Activated naive CD8-positive, alpha-beta T cell treated with anti-CD3 and anti-CD28 coated beads for 36 hours (primary cell): ENCODE measurements around the gene SLC7A7. TPM values are rescaled to one million over a fixed set of nuclear protein-coding genes. Genes with fewer than 3 reads are reported as not detected.
"Not testable (repeated sequence)": the region's sequence is repeated elsewhere in the genome, so short reads cannot be mapped to it uniquely, and the experiment has no call there.

ENCODE experiments used
- DNase-seq: peaks from one replicate; pipeline ENCODE4 v3.0.0; 2021
- H3K27ac Mint-ChIP-seq: one replicate; pipeline ENCODE4 v1.8.0; 2022; ENCODE audit warnings: mild to moderate bottlenecking, moderate library complexity, mixed read lengths
- H3K27me3 Mint-ChIP-seq: one replicate; pipeline ENCODE4 v1.8.0; 2022; ENCODE audit warnings: mild to moderate bottlenecking, mixed read lengths
- H3K36me3 Mint-ChIP-seq: one replicate; pipeline ENCODE4 v1.8.0; 2021; ENCODE audit warnings: mild to moderate bottlenecking, mixed read lengths
- H3K4me1 Mint-ChIP-seq: one replicate; pipeline ENCODE4 v1.8.0; 2021; ENCODE audit warnings: mixed read lengths
- H3K4me3 Mint-ChIP-seq: one replicate; pipeline ENCODE4 v1.8.0; 2022; ENCODE audit warnings: mild to moderate bottlenecking, moderate library complexity, mixed read lengths
- H3K9me3 Mint-ChIP-seq: one replicate; pipeline ENCODE4 v1.8.0; 2022; ENCODE audit warnings: mixed read lengths
- total RNA-seq, 2 experiments: library from RNA; stranded (reverse); gene quantifications; one replicate each; pipeline ENCODE4 v1.2.3, GENCODE V29; 2021

The SLC7A7 gene
- total RNA-seq, 2 experiments from 2014 or later = 0.56 to 1.0 TPM

DNA sequence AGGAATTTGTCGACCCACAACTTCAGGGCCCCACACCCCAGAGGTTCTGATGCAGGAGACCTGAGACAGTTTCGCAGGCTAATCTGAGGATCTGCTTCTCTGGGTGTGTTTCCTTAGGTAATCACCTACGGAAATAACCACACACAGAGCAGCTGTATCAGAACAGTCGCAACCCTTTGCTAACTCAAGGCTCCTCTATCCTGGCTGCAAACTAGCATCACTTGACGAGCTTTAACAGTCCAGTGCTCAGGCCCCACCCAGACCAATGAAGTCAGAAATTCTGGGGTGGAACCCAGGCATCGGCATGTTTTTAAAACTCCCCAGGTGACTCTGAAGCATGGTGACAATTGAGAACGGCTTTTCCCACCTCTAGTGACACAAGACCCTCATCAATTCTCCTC lies 20.7 kb downstream of the SLC7A7 start:
- H3K4me1 Mint-ChIP-seq = peaks cover 11% of the 10 kb centered on the region
- H3K9me3 Mint-ChIP-seq = no peaks in the 10 kb centered on the region
- no peaks in the 10 kb centered on the region for H3K36me3 Mint-ChIP-seq
- H3K4me3 Mint-ChIP-seq = no peak overlapping the region
- H3K27me3 Mint-ChIP-seq = peaks cover 7% of the 10 kb centered on the region
- no peak overlapping the region for H3K27ac Mint-ChIP-seq
- no peak for DNase-seq

DNA sequence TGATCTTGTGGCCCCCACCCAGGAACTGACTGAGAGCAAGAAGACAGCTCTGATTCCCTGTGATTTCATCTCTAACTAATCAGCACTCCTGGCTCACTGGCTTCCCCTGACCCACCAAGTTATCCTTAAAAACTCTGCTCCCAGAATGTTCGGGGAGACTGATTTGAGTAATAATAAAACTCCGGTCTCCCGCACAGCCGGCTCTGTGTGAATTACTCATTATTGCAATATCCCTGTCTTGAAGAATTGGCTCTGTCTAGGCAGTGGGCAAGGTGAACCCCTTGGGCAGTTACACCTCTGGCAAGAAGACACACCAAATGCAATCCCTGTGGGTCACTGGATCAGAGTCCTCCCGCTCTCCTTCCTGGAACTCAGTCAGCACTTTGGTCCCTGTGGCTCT lies 21.3 kb downstream of the SLC7A7 start:
- Mint-ChIP-seq H3K4me1 (peaks cover 13% of the 10 kb centered on the region), H3K27me3 (peaks cover 7% of the 10 kb centered on the region), H3K36me3 (no peaks in the 10 kb centered on the region), H3K4me3 (no peak overlapping the region), H3K27ac (no peak overlapping the region), H3K9me3 (no peaks in the 10 kb centered on the region)
- no peak for DNase-seq

DNA sequence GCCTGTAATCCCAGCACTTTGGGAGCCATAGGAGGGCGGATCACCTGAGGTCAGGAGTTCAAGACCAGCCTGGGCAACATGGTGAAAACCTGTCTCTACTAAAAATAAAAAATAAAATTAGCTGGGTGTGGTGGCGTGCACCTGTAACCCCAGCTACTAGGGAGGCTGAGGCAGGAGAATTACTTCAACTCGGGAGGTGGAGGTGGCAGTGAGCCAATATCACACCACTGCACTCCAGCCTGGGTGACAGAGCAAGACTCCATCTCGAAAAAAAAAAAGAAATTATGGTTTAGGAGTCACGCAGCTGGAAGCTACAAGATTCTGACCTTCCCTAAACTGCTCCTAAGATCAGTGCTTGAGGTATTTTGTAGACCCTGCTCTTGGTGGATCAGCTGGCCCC lies 21.7 kb downstream of the SLC7A7 start:
- DNase-seq, H3K27me3 Mint-ChIP-seq, H3K36me3 Mint-ChIP-seq, H3K27ac Mint-ChIP-seq, H3K9me3 Mint-ChIP-seq, H3K4me3 Mint-ChIP-seq: not testable (repeated sequence)
- H3K4me1 Mint-ChIP-seq = peaks cover 13% of the 10 kb centered on the region

- no peak for DNase-seq
- no peaks in the 10 kb centered on the region for H3K36me3 Mint-ChIP-seq
- H3K27me3 Mint-ChIP-seq = peaks cover 4% of the 10 kb centered on the region
- H3K4me3 Mint-ChIP-seq = no peak overlapping the region
- H3K9me3 Mint-ChIP-seq = no peaks in the 10 kb centered on the region
- peaks cover 13% of the 10 kb centered on the region for H3K4me1 Mint-ChIP-seq
- no peak overlapping the region for H3K27ac Mint-ChIP-seq
Observed at GRCh38 chr14:22792158-22792557, 23.1 kb downstream of the SLC7A7 start.

DNA sequence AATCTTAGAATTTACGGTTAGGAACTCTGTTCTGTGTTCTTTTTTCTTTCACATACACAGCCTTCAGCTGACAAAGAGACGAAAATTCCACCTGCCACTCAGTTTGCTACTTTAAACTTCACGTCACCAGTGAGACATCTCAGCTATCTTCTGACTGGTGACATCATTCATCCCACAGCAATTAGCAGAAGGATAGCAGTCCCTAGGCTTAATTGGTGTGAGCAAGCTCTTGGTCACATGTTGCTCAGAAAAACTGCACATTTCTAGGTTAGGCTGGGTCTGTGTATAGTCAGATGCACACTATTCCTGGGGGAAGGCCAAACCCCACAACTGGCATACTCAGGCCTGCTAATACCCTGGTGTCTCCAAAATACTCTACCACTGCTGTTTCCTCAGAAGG lies 23.9 kb downstream of the SLC7A7 start:
- Mint-ChIP-seq H3K9me3 (no peaks in the 10 kb centered on the region), H3K36me3 (no peaks in the 10 kb centered on the region), H3K4me1 (peaks cover 13% of the 10 kb centered on the region), H3K27ac (no peak overlapping the region), H3K4me3 (no peak overlapping the region), H3K27me3 (peaks cover 4% of the 10 kb centered on the region)
- no peak for DNase-seq

DNA sequence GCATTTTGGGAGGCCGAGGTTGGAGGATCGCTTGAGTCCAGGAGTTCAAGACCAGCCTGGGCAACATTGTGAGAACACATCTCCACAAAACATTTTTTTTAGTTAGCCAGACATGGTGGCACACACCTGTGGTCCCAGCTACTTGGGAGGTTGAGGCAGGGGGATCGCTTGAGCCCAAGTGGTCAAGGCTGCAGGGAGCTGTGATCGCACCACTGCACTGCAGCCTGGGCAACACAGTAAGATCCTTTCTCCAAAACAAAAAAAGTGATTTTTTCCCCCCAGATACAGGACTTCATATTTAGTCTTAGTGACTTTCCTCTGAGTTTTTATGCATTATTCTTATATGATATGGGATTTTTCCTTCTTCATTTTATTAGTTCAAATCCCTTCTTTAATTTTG lies 28.6 kb downstream of the SLC7A7 start:
- Mint-ChIP-seq H3K27ac (no peak overlapping the region), H3K4me3 (no peak overlapping the region)

GRCh38 chr14:22781301-22781991 lies 33.8 kb downstream of the SLC7A7 start:
- Mint-ChIP-seq H3K4me1 (no peaks in the 10 kb centered on the region), H3K36me3 (no peaks in the 10 kb centered on the region), H3K4me3 (no peak overlapping the region), H3K9me3 (no peaks in the 10 kb centered on the region), H3K27me3 (no peaks in the 10 kb centered on the region), H3K27ac (no peak overlapping the region)
- no peak for DNase-seq

More for the DNA sequence above, 28.6 kb downstream of the SLC7A7 start:
- H3K27me3 Mint-ChIP-seq = no peaks in the 10 kb centered on the region
- no peak for DNase-seq
- H3K4me1 Mint-ChIP-seq = peaks cover 13% of the 10 kb centered on the region
- H3K36me3 Mint-ChIP-seq = no peaks in the 10 kb centered on the region
- H3K9me3 Mint-ChIP-seq = no peaks in the 10 kb centered on the region

DNA sequence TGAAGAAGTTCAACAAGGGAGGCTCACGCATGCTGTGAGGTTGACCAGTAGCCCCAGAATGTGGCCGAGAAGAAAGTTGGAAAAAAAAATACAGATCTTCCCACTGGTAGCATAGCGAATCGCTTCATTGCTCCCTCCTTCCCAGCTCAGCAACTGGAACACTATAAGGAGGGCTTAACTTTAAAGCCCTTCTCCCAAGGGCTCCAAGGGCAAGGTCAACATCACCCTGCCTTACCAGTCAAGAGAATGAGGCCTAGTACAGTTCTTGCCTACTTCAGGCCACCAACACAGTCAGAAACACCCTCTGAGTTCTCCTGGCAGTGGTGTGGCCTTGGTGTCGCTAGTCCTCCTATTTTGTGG lies 34.3 kb downstream of the SLC7A7 start:
- Mint-ChIP-seq H3K36me3 (no peaks in the 10 kb centered on the region), H3K27me3 (no peaks in the 10 kb centered on the region), H3K4me1 (no peaks in the 10 kb centered on the region), H3K27ac (no peak overlapping the region), H3K9me3 (no peaks in the 10 kb centered on the region), H3K4me3 (no peak overlapping the region)
- DNase-seq = no peak

- Mint-ChIP-seq H3K4me1 (no peaks in the 10 kb centered on the region), H3K9me3 (no peaks in the 10 kb centered on the region), H3K27me3 (no peaks in the 10 kb centered on the region), H3K4me3 (no peak overlapping the region), H3K27ac (no peak overlapping the region), H3K36me3 (peaks cover 5% of the 10 kb centered on the region)
- no peak for DNase-seq
Observed at GRCh38 chr14:22780105-22780679, 35.0 kb downstream of the SLC7A7 start.

- no peaks in the 10 kb centered on the region for H3K27me3 Mint-ChIP-seq
- H3K36me3 Mint-ChIP-seq = peaks cover 11% of the 10 kb centered on the region
- no peaks in the 10 kb centered on the region for H3K9me3 Mint-ChIP-seq
- no peaks in the 10 kb centered on the region for H3K4me1 Mint-ChIP-seq
- no peak for DNase-seq
- no peak overlapping the region for H3K4me3 Mint-ChIP-seq
- H3K27ac Mint-ChIP-seq = no peak overlapping the region
Observed at GRCh38 chr14:22778084-22778483, 37.2 kb downstream of the SLC7A7 start.

DNA sequence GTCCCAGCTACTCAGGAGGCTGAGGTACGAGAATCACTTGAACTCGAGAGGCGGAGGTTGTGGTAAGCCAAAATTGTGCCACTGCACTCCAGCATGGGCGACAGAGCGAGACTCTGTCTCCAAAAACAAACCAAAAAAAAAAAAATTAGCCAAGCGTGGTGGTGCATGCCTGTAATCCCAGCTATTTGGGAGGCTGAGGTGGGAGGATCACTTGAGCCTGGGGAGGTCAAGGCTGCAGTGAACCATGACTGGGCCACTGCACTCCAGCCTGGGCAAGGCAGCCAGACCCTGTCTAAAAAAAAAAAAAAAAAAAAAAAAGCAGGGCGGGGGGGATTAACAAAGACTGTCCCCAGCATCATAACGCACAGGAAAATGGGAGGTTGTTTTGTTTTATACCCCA lies 38.4 kb downstream of the SLC7A7 start:
- not testable (repeated sequence) for H3K9me3 Mint-ChIP-seq, H3K4me1 Mint-ChIP-seq, H3K27me3 Mint-ChIP-seq, H3K4me3 Mint-ChIP-seq, H3K27ac Mint-ChIP-seq, DNase-seq
- H3K36me3 Mint-ChIP-seq = peaks cover 18% of the 10 kb centered on the region

- Mint-ChIP-seq H3K27ac (no peak overlapping the region), H3K36me3 (peaks cover 25% of the 10 kb centered on the region), H3K27me3 (no peaks in the 10 kb centered on the region), H3K4me1 (no peaks in the 10 kb centered on the region), H3K9me3 (no peaks in the 10 kb centered on the region), H3K4me3 (no peak overlapping the region)
- no peak for DNase-seq
Observed at GRCh38 chr14:22776215-22776614, 39.0 kb downstream of the SLC7A7 start.

DNA sequence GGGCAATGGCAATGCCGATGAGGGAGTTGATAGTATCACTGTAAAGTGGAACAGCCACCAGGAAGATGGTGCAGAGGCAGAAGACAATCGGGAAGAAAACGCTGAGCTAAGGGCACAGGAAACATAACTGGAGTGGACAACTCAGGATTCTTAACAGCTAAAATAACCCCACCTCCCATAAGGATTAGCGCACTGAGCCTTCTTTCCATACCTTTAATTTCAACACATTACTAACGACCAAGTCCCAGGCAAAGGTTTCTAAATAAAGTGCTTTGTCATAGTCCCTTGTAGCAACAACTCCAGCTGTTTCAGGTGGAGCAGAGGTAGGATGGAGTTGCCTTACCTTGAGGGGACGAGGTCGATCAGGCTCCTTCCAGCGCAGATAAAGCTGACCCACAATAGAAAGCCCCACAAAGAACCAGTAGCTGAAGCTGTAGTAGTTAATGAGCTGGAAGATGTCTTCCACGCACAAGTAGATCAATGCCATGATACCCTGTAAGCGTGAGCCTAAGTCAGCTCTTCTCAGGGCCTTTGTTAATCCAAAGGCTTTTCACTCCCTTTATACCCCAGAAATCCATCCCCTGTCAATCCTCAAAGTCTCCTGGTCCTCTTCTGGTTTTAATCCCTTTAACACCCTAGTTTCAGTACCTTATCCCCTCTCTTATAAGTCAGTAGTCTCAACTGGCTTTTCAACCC lies 41.1 kb downstream of the SLC7A7 start:
- peak overlapping the region; percentile 35 for H3K27ac Mint-ChIP-seq
- no peak for DNase-seq
- no peaks in the 10 kb centered on the region for H3K27me3 Mint-ChIP-seq
- no peak overlapping the region for H3K4me3 Mint-ChIP-seq
- peaks cover 3% of the 10 kb centered on the region for H3K4me1 Mint-ChIP-seq
- no peaks in the 10 kb centered on the region for H3K9me3 Mint-ChIP-seq
- H3K36me3 Mint-ChIP-seq = peaks cover 44% of the 10 kb centered on the region

GRCh38 chr14:22773162-22774010 lies 41.8 kb downstream of the SLC7A7 start:
- Mint-ChIP-seq H3K4me3 (no peak overlapping the region), H3K36me3 (peaks cover 49% of the 10 kb centered on the region), H3K27ac (peak overlapping the region; percentile 35), H3K4me1 (peaks cover 8% of the 10 kb centered on the region), H3K9me3 (no peaks in the 10 kb centered on the region), H3K27me3 (no peaks in the 10 kb centered on the region)
- no peak for DNase-seq

- no peak overlapping the region for H3K27ac Mint-ChIP-seq
- H3K4me3 Mint-ChIP-seq = no peak overlapping the region
- no peaks in the 10 kb centered on the region for H3K9me3 Mint-ChIP-seq
- peaks cover 53% of the 10 kb centered on the region for H3K36me3 Mint-ChIP-seq
- peaks cover 14% of the 10 kb centered on the region for H3K4me1 Mint-ChIP-seq
- no peaks in the 10 kb centered on the region for H3K27me3 Mint-ChIP-seq
- DNase-seq = no peak
Observed at GRCh38 chr14:22772725-22773124, 42.5 kb downstream of the SLC7A7 start.
